GM18505 (cell line): Measurements from ENCODE around the gene SLC38A11.
"Not testable (repeated sequence)": the region's sequence is repeated elsewhere in the genome, so short reads cannot be mapped to it uniquely, and the experiment has no call there.

Experiments used
- ATAC-seq: cut with Tn5 transposase; IDR thresholded peaks from one replicate; pipeline ENCODE4 v1.9.1; 2021; ENCODE audit not compliant: unreplicated experiment
- POLR2A ChIP-seq: IDR thresholded peaks from 4 replicates; pipeline ENCODE4 v1.6.1; 2011; ENCODE audit warnings: borderline replicate concordance; ENCODE audit not compliant: insufficient read depth, insufficient read length; ENCODE audit errors: extremely low read depth

Gene SLC38A11

GRCh38 chr2:164981217-164981990 is 26.1 kb upstream of the SLC38A11 start:
- ATAC-seq = no peak
- TF ChIP-seq POLR2A = no peak

GRCh38 chr2:164980688-164981087 is 25.4 kb upstream of the SLC38A11 start:
- not testable (repeated sequence) for ATAC-seq

- no peak for TF ChIP-seq POLR2A
- ATAC-seq = no peak
These were observed 23.8 kb upstream of the SLC38A11 start for GRCh38 chr2:164979113-164979512.

- ATAC-seq = not testable (repeated sequence)
These were observed 21.6 kb upstream of the SLC38A11 start for GRCh38 chr2:164976875-164977470.

- ATAC-seq = no peak
- no peak for TF ChIP-seq POLR2A
These were observed 21.0 kb upstream of the SLC38A11 start for GRCh38 chr2:164976301-164976700.

GRCh38 chr2:164975891-164976290 is 20.6 kb upstream of the SLC38A11 start:
- no peak for TF ChIP-seq POLR2A
- ATAC-seq = no peak

GRCh38 chr2:164974221-164974620 is 18.9 kb upstream of the SLC38A11 start:
- no peak for ATAC-seq
- TF ChIP-seq POLR2A = no peak

- TF ChIP-seq POLR2A = no peak
These were observed 16.9 kb upstream of the SLC38A11 start for GRCh38 chr2:164972216-164972615.

GRCh38 chr2:164969909-164970690 is 14.8 kb upstream of the SLC38A11 start:
- no peak for TF ChIP-seq POLR2A
- no peak for ATAC-seq

More at GRCh38 chr2:164972216-164972615, 16.9 kb upstream of the SLC38A11 start:
- no peak for ATAC-seq

GRCh38 chr2:164967781-164968228 is 12.5 kb upstream of the SLC38A11 start:
- no peak for ATAC-seq
- TF ChIP-seq POLR2A = no peak

GRCh38 chr2:164967361-164967760 is 12.0 kb upstream of the SLC38A11 start:
- no peak for ATAC-seq
- TF ChIP-seq POLR2A = no peak

GRCh38 chr2:164964700-164965099 is 9.4 kb upstream of the SLC38A11 start:
- no peak for TF ChIP-seq POLR2A
- ATAC-seq = no peak

GRCh38 chr2:164960159-164960558 is 4.8 kb upstream of the SLC38A11 start:
- no peak for ATAC-seq
- no peak for TF ChIP-seq POLR2A

GRCh38 chr2:164954186-164954585 is 1.1 kb downstream of the SLC38A11 start:
- no peak for ATAC-seq
- no peak for TF ChIP-seq POLR2A

GRCh38 chr2:164953279-164953678 is 2.0 kb downstream of the SLC38A11 start:
- ATAC-seq = no peak
- TF ChIP-seq POLR2A = no peak
